Fibroblast of skin of right quadriceps (primary cell): ENCODE results near the gene FILIP1L.
A peak's percentile ranks its signal among the peaks of the same experiment; 100 is the strongest.

Experiments
- DNase-seq: peaks from one replicate; pipeline ENCODE4 v3.0.0-alpha.2; 2013

The FILIP1L gene

DNA sequence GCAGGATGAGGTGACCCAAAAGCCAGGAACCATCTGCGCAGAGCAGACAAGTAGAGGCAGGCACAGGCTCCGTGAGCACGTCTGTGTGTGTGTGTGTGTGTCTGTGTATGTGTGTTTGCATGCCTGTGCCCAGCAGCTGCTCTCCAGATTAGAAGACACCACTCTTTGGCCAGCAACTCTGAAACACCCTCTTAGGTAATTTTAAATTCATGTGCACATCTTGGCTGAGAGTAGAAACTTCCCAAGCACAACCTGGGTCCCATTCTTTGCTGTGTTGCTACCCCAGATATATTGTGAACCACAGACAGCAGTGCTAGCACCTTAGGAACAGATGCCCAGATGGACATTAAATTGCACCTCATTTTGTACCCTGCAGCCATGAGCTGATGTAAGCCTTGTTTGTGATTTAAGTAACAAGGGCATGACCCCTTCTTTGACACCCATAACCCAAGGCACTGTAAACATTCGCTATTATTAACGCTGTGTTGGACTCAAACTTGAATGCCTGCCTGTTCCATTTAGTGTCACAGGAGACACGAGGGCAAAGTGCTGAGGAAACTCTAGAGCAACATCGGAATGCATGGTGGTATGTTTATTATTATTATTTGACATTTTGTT, at the start of gene FILIP1L:
TSS of gene FILIP1L (minus strand) at position 89 of the 618 bp plus-strand sequence.
- no peak for DNase-seq

DNA sequence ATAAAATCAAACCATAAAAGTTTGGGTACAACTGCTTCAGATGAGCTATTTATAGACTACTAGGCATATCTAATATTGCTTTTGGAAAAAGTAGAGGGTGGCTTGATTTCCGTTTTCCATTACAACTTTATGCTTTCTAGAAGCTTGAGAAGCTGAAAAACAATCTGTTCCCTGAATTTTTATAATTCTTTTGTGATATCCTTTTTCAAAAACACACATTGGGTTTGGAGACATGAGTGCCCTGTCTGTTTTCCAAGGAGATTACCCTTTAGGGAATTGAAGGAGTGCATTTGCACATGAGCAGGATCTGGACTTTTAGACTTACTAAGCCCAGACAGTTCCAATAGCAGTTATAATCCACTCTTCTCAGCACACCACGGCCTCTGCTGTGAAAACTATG, 49.5 kb upstream of the FILIP1L start:
- DNase-seq = no peak

DNA sequence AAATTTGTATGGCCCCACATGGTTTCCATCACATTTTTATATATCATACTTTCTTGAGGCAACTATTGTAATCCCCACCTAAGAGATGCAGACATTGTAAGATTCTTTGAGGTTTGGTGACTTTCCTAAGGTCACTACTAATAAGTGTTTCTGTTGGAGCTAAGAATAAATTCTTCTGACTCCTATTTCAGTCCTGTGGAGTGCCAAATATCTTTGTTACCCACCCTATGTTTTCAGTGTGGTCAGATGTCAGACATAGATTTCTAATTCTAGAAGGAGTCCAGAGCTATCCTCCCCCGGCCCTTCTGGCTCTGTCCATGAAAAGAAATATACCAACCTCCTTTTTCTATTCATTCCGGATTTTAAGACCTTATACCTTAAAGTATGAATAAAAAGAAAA, 46.2 kb upstream of the FILIP1L start:
- peak; percentile 36 for DNase-seq

DNA sequence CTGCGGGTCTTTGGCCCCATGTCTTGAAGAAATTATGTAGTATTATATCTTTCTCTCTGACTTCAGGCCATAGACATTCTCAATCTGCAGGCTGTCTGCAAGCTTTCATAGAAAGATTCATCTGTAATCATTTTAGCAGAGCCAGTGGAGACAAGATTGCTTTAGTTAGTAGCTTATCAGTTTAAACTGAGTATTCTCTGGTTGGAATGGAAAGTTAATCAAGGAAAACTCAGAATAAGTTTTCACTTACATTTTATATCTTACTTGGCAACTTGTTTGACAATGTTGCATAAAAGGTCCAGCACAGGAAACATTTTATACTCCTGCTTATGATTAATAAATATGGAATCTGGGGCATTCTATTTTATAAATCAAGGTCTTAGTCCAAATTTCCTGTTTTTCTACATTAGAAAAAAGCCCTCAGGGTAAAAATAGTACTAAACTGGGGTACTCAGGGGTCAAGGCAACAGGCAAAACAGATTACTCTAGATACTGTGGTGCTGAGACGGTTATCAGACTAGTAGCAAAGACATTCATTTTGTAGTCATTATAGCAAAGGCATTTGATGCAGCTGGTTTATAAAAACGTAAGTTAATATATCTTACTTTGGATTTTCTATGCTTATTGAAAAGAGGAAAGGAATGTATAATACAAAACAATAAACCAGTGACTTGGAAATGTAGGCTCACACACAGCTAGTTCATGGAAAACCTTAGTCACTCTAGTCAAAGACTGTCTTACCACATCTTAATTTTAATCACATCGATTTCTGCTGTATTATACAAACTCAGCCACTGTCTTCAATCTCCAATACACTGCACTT, 45.2 kb upstream of the FILIP1L start:
- peak; percentile 79 for DNase-seq

DNA sequence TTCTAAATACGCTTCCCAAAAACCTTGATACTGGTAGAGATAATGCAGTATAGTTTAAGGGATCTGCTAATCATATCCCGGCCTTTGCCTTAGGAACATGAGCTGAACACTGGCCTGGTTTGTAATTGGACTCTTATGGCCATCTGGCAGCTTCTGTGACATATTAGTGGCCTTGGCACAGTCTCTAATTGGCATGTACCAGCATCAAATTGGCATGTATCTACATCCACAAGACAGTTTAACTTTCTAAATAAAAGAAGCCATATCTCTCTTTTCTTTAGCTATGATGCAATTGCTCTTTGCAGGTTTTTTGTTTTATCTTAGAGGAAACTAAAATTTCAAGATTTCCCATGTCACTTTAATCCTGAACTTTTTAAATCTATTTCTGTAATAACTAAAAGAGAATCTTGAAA, 44.6 kb upstream of the FILIP1L start:
- DNase-seq = no peak

DNA sequence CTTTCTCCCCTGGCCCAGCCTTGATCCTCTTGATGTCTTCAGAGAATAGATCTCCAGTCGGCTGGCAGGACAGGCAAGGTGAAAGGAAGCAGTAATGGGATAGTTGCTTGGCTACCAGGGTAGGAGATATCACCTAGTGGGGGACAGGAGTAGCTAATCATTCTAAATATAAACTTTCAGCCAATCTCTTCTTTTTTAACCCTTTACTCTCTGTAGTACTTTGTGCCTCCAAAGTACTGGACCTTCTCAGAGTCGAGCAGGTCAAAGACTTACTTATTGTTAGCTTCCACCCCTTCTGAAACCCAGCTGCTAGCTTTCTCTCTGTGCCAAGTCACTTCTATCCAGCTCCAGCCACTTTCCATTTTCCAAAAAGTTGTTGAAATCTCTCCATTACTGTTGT, 43.4 kb upstream of the FILIP1L start:
- DNase-seq = no peak

DNA sequence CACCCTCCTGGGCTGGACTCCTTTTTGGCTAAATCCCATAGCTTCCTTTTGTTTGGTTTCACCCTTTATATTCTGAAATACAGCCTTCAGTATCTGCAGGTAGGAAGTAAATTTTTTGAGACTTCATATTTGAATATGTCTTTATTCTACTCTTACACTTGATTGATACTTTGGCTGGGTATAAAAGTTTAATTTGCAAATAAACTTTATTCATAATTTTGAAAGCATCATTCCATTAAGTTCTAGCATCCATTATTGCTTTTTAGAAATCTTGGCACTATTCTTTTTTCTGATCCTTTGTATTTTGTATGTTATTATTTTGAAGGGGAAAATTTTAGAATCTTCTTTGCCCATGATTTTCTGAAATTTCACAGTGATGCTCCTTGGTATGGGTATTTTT, 41.3 kb upstream of the FILIP1L start:
- DNase-seq = no peak

DNA sequence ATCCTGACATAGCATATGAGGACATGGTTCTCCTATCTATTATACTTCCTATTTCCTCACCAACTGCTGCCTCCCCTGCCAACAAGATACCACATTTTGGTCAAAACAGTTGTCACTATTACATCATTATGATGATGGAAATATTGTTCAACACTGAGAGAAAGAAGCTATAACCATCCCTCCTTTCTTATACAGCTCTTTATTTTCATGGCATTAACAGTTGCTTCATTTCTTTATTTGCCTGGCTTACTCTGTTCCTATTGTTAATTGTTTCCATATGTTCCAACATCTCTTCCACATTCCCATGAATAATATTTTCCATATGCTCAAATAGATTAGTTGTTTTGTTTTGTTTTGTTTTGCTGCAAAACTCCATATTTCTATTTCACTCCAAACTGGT, 40.8 kb upstream of the FILIP1L start:
- DNase-seq = peak; percentile 73

DNA sequence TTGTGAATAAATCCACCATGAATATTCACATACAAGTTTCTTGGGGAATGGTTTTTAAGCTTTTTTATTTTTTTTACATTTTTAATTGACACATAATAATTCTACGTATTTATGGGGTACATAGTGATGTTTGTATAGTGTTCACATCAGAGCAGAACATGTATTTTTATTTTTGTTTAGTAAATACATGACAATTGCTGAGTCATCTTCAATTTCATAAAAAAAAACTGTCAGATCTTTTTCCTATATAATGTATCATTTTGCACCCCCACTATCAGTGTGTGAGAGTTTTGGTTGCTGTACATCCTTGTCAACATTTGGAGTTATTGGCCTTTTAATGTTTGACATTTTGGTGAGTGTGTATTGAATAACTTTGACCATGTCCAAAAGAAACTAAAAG, 39.9 kb upstream of the FILIP1L start:
- no peak for DNase-seq

DNA sequence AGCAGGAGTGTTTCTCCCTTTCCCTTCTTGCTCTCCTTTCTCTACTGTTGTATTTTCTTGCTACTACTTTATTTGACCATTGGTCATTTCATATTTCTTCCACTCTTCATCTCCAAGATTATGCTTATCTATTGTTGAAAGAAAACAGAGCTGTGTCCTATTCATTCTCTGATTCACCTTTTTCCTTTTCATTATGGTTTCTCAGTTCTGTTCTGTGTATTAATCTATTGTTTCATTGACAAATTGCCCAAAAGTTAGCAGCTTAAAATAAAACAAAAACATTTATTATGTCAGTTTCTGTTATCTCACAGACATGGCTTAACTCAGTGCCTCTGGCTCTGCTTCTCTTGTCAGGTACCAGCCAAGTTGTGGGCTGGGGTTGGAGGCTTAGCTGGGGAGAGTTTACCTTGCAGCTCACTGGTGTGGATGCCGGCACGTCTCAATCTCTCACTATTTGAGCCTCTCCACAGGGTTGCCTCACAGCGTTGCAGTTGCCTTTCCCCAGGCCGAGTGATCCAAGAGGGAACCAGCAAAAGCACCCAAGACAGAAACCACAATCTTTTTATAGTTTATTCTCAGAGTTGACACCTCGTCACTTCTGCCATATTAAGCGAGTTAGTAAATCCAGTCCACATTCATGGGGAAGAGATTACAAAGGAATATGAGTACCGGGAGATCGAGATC, 36.9 kb upstream of the FILIP1L start:
- DNase-seq = no peak

DNA sequence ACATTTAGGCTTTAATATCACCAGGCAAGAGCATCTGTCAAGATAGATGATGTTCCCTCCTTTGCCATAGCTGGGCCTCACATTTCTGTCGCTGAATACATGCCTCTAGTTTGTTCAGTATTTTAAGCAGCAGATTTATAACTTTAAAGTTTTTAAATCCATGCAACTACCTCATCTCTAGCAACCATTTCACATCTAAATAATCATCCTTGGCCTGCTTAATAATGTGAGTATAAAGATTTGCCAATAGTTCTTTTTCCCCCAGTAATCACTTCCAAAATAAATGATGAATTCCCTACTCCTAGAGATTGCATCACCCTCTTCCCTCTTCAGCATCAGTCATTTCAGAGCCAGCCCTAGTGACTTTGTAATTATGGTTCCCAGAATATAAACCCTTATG, 36.2 kb upstream of the FILIP1L start:
- DNase-seq = peak; percentile 56

DNA sequence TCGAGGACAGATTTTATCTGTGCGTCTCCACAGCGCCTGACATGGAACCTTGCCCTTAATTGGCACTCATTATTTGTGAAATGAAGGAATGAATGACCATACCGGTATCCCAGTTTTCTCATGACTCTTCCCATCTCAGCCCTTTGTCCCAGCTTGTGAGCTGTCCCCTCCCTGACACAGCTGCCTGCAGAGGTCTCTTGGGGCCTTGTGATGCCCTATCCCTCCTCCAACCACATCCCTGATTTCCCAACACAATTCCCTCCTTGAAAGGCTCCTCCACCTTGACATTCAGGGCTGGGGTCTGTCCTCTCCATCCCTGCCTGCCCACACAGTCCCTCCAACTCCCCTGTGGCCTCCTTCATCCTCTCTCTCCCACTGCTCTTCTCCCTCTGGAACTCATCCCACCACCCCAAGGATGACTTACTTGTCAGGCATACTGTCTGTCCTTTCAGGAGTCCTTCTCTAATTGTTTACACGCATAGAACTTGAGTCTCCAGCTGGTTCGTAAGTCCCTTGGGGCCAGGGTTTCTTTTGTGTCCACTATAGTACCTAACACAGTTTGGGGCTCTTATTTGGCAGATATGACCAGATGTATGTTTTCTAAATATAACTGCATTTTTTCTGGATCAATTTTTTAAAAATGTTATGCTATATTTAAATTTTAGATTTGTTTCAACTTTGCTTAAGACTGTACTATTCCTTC, 35.6 kb upstream of the FILIP1L start:
- DNase-seq = no peak

DNA sequence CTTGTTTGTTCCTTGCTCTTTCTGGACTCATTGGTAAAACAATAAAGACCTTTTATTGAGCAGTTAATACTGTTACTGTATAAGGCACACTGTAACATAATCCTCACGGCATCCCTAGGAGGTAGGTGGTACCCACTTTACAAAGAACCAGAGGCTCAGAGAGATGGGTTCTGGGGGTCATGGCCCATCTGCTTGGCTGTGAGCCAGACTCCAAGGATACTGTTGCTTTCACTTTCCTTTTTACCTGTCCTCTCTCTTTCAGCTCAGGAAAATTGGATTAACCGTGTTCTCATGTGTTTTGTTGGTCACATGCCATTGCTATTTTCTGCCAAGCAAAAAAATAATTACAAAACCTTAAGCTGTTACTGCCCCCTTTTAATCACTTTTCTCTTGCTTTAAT, 34.8 kb upstream of the FILIP1L start:
- DNase-seq = no peak

DNA sequence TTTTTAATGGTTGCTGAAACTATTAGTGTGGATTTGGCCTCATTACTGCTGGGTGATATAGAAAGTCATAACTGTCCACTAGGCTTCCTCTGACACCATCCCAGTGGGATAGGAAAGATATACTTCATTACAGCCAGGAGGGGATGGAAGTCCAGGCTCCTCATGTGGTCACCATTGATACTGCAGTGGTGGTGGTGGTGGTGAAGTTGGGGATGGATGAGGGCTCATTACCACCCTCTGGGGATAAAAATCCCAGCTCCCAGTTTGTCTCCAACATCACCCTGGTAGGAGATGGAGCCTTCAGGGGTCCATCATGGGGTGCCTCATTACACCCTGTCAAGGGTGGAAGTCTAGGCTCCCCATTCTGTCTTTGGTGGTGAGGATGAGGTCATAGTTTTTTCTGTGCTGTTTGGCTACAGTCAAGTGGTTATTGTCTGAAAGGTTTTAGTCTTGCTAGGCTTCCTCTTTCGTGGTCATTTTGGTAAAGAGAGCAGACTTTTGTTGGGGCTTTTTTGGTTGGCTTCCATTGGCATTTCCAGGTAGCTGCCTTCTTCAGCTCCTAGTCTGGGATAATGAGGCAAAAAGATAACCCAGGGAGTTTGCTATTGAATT, 30.1 kb upstream of the FILIP1L start:
- no peak for DNase-seq

DNA sequence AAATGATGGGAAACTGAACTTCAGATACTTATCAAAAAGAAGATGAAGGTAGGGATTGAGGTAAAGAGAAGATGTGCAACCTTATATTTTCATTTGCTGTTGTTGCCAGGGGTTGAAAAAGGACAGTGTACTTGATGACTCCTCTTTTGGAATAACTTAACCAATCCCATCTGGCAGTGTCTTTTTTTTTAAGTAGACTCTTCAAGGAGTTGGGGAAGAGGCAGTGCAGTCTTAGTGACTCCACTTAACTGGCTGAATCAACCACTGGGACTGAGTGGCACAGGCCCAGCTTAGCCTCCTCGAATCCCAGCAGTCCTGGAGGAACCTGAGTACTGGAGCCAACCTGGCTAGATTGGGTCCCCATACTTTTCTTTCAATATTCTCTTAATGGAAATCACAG, 27.3 kb upstream of the FILIP1L start:
- no peak for DNase-seq

DNA sequence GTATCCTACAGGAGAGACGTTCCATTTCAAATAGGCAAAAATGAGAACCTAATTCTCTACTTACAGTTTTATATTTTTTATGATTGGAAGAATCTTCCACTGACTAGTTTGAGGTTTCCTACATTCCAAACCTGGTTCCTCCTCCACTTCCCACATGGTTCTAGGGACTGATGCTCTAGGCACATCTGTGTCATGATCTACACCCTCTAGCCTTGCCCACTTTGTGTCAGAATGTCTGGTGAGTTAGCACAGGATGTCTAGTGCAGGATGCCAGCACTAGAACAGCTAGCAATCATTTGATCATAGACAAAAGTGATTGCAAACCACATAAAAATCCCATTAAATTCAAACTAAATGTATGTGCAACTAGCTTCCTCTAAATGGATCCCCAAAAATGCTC, 26.7 kb upstream of the FILIP1L start:
- DNase-seq = no peak

DNA sequence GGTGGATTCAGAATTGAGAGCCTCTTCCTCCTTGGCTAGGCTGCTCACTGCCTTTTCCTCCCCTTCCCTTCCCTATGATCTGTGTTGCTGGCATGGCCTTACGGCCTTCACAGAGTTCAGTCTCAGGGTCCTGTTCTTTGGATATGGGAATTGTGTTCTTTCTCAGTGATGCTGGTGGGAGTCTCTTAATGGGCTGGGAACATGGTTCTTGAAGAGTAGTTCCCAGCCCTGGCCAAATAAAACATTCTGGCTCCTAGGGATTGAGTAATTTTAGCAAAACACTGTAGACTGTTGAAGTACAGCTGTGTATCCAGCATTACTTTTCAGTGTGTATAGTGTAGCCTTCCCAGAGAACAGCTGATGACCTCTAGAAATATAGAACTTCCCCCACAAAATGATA, 22.6 kb upstream of the FILIP1L start:
- DNase-seq = no peak

DNA sequence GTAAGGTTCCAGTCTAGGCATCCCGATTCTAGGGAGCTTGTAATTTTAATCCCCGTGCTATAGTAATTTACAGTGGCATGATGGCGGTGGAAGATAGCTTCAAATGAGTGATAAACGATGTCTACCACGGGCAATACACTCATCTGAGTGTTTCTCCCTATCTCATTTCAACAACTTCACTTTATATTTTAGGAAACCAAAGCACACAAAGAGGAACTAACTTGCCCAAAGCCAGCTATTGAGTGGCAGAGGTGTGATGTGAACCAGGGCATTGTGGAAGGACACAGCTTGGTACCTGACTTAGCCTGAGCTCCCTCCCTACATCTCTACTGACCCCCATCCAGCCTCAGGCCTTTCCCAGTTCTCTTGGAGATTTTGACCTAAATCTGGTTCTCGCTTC, 16.9 kb upstream of the FILIP1L start:
- no peak for DNase-seq

DNA sequence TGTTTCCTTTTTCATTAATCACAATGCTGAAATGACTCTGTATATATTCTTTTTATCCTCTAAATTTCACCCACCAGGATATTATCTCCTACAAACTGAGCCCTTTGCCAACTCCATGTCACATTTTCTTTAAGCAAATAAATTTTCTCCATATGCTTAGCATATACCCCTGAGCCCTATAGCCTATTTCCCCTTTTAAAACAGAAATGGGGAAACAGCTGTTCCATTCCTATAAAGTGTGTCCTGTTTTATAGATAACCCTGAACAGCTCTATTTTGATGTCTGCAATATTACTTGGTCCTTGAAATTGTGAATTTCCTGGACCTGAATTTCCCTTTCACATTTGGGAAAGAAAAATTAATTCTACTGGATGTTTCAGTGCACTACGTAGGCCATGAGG, 15.6 kb upstream of the FILIP1L start:
- DNase-seq = no peak

DNA sequence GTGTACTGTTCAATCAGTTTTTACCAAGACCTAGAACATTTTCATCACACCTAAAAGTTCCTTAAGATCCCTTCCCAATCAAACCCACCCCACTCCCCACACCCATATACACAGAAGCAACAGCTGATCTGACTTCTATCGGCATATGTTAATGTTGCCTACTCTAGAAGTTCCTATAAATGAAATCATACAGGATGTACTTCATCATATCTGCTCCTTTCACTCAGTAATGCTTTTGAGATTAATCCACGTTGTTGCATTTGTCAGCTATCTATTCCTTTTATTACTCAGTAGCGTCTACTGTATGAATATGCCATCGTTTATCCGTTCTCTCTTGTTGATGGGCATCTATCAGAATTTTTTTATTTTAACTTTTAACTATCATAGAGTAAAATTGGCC, 14.3 kb upstream of the FILIP1L start:
- no peak for DNase-seq

DNA sequence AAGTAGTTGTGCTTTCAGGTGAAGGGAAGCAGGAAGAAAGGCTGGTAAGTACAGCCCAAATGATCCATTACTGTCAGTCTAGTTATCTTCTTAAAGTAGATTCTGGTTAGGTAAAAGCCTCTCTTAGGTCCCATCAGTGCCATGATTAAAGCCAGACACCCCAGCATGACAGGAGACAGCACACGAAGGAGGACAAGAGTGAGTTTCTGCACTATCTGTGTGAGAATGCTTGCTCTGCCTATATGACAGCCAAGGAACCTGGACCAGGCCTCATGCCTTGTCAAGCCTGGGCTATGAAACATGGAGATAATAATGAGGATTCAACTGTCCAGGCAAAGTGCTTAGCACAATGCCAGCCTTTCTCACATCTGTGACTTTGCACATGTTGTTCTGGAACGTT, 13.5 kb upstream of the FILIP1L start:
- DNase-seq = no peak

DNA sequence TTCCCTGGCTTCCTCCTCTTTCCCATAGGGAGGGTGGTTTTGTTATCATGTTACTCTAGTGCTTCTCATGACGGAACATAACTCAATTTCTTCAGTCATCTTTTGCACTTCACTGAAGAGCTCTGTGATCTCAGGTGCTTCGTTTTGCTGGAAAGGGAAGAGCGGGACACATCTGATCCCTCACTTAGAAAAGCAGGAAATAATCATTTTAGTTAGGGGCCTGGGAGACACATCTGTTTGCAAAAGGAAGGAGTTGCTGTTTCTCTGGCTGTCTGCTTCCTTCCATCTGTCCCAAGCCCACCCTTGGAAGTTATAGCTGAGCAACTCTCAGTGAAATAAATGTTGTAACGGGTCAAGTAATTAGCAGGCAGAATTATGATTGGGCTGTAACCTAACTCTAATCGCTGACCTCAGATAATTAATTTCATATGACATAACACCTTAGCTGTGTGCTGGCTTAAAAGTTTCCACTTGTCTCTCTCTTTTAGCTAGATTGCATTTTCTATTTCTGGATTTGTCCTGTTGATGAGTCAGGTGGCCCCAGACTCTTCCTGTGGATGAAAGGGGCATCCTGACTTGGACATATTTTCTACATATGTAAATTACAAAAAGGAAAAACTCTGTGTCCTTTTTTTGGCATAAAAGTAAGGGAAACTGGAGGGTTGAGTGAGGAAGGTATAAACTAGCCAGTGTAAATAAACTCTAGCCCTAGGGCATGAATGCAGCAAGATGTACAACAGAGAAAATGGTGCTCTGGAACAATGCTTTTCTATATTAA, 11.0 kb upstream of the FILIP1L start:
- DNase-seq = no peak
